Measurements from ENCODE around the gene SH3PXD2B. TPM values are rescaled to one million over a fixed set of nuclear protein-coding genes. Genes with fewer than 3 reads are reported as not detected.
A peak's percentile ranks its signal among the peaks of the same experiment; 100 is the strongest.

SH3PXD2B gene
- total and polyA plus RNA-seq, 2 of the 13 experiments (the other 11 are each of a cell fraction or from before 2014, with no cell fraction given) = 3.4 to 4.6 TPM

DNA sequence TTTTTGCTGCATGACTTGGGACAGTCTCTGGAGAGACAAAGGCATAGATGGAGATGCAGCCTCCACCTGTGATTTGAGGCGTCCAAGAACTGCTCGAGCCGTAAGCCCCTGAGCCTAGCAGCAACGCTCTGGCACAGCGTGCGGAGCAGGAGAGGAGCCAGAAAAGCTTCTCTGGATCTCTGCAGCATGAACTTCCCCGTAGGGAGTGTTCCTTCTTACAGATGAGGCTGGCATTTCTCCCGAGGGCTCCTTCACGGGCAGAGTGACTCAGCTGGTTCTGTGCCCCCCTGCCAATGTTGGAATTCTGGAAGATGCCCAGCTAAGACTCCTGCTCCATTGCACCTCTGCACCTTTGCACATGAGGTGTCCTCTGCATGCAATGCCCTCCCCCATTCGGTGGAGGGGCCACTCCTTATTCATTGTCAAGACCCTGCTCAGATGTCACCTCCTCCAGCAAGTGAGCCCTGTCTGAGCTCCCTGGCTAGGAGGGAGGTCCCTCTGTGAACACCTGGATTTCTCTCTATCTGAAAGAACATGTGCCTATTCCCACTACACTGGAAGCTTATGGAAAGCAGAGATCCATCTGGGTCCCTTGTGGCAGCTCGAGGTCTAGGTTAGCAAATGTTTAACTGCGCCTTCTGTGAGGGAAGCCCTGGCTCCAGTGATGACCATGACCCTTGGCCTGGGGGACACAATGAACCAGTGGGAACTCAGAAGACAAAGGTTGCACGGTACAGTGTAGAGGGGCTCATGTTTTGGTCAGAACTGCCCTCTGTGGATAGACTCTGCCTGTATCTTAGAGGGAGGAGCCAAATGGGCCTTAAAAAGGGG lies 39.6 kb downstream of the SH3PXD2B start (continued):
- TF ChIP-seq, protein P1, sequence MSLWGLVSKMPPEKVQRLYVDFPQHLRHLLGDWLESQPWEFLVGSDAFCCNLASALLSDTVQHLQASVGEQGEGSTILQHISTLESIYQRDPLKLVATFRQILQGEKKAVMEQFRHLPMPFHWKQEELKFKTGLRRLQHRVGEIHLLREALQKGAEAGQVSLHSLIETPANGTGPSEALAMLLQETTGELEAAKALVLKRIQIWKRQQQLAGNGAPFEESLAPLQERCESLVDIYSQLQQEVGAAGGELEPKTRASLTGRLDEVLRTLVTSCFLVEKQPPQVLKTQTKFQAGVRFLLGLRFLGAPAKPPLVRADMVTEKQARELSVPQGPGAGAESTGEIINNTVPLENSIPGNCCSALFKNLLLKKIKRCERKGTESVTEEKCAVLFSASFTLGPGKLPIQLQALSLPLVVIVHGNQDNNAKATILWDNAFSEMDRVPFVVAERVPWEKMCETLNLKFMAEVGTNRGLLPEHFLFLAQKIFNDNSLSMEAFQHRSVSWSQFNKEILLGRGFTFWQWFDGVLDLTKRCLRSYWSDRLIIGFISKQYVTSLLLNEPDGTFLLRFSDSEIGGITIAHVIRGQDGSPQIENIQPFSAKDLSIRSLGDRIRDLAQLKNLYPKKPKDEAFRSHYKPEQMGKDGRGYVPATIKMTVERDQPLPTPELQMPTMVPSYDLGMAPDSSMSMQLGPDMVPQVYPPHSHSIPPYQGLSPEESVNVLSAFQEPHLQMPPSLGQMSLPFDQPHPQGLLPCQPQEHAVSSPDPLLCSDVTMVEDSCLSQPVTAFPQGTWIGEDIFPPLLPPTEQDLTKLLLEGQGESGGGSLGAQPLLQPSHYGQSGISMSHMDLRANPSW (CRISPR knock-in tag; IDR thresholded peaks at IDR 0.05; ENCODE audit: borderline replicate concordance) = peak; percentile 65; the same call in 1 of the 2 replicates
- TF ChIP-seq TAF1 (CRISPR knock-in tag; IDR thresholded peaks at IDR 0.05) = no peak
- TF ChIP-seq RBM39 (IDR thresholded peaks at IDR 0.05; ENCODE audit: low read depth, low read length, poor library complexity, severe bottlenecking) = no peak
- peak; percentile 72; the same call in 1 of the 2 replicates for TF ChIP-seq DMAP1 (CRISPR knock-in tag; IDR thresholded peaks at IDR 0.05)
- TF ChIP-seq KDM5B (CRISPR knock-in tag; IDR thresholded peaks at IDR 0.05; ENCODE audit: borderline replicate concordance) = no peak
- TF ChIP-seq AHR (CRISPR knock-in tag; IDR thresholded peaks at IDR 0.05) = 0 out of 2 replicates have a peak, but pooled peaks have one; percentile 62
- TF ChIP-seq, protein P2, sequence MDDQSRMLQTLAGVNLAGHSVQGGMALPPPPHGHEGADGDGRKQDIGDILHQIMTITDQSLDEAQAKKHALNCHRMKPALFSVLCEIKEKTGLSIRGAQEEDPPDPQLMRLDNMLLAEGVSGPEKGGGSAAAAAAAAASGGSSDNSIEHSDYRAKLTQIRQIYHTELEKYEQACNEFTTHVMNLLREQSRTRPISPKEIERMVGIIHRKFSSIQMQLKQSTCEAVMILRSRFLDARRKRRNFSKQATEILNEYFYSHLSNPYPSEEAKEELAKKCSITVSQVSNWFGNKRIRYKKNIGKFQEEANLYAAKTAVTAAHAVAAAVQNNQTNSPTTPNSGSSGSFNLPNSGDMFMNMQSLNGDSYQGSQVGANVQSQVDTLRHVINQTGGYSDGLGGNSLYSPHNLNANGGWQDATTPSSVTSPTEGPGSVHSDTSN (CRISPR knock-in tag; IDR thresholded peaks at IDR 0.05; ENCODE audit: borderline replicate concordance) = no peak
- 0 out of 2 replicates have a peak, but pooled peaks have one; percentile 57 for TF ChIP-seq FOXJ3 (CRISPR knock-in tag; IDR thresholded peaks at IDR 0.05; ENCODE audit: borderline replicate concordance)
- TF ChIP-seq, protein P3, sequence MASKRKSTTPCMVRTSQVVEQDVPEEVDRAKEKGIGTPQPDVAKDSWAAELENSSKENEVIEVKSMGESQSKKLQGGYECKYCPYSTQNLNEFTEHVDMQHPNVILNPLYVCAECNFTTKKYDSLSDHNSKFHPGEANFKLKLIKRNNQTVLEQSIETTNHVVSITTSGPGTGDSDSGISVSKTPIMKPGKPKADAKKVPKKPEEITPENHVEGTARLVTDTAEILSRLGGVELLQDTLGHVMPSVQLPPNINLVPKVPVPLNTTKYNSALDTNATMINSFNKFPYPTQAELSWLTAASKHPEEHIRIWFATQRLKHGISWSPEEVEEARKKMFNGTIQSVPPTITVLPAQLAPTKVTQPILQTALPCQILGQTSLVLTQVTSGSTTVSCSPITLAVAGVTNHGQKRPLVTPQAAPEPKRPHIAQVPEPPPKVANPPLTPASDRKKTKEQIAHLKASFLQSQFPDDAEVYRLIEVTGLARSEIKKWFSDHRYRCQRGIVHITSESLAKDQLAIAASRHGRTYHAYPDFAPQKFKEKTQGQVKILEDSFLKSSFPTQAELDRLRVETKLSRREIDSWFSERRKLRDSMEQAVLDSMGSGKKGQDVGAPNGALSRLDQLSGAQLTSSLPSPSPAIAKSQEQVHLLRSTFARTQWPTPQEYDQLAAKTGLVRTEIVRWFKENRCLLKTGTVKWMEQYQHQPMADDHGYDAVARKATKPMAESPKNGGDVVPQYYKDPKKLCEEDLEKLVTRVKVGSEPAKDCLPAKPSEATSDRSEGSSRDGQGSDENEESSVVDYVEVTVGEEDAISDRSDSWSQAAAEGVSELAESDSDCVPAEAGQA (IDR thresholded peaks at IDR 0.05; ENCODE audit: low read depth) = 0 out of 2 replicates have a peak, but pooled peaks have one; percentile 17
- TF ChIP-seq, protein P3 (CRISPR knock-in tag; IDR thresholded peaks at IDR 0.05; ENCODE audit: borderline replicate concordance) = no peak
- TF ChIP-seq MED1 (CRISPR knock-in tag; IDR thresholded peaks at IDR 0.05) = peak; percentile 79
- TF ChIP-seq, protein P4, sequence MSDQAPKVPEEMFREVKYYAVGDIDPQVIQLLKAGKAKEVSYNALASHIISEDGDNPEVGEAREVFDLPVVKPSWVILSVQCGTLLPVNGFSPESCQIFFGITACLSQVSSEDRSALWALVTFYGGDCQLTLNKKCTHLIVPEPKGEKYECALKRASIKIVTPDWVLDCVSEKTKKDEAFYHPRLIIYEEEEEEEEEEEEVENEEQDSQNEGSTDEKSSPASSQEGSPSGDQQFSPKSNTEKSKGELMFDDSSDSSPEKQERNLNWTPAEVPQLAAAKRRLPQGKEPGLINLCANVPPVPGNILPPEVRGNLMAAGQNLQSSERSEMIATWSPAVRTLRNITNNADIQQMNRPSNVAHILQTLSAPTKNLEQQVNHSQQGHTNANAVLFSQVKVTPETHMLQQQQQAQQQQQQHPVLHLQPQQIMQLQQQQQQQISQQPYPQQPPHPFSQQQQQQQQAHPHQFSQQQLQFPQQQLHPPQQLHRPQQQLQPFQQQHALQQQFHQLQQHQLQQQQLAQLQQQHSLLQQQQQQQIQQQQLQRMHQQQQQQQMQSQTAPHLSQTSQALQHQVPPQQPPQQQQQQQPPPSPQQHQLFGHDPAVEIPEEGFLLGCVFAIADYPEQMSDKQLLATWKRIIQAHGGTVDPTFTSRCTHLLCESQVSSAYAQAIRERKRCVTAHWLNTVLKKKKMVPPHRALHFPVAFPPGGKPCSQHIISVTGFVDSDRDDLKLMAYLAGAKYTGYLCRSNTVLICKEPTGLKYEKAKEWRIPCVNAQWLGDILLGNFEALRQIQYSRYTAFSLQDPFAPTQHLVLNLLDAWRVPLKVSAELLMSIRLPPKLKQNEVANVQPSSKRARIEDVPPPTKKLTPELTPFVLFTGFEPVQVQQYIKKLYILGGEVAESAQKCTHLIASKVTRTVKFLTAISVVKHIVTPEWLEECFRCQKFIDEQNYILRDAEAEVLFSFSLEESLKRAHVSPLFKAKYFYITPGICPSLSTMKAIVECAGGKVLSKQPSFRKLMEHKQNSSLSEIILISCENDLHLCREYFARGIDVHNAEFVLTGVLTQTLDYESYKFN (CRISPR knock-in tag; conservative IDR thresholded peaks at IDR 0.05) = peak; percentile 96
- no peak for TF ChIP-seq ZBTB7A (CRISPR knock-in tag; IDR thresholded peaks at IDR 0.05)
- peak; percentile 76 for TF ChIP-seq BCL6 (CRISPR knock-in tag; IDR thresholded peaks at IDR 0.05)
- TF ChIP-seq PPARG (CRISPR knock-in tag; conservative IDR thresholded peaks at IDR 0.05) = peak; percentile 90
